ENCODE measurements around the gene INHBC. TPM values are rescaled to one million over a fixed set of nuclear protein-coding genes. Genes with fewer than 3 reads are reported as not detected.

Gene INHBC
- total RNA-seq, 1 experiment from 2014 or later = not detected

- Histone ChIP-seq H3K36me3 (ENCODE audit: control insufficient read depth, insufficient read depth, low read length) (no peaks in the 10 kb centered on the region), H3K4me1 (ENCODE audit: control insufficient read depth, insufficient read depth, low read length) (no peaks in the 10 kb centered on the region), H3K27ac (ENCODE audit: low read length) (no peak overlapping the region), H3K9me3 (ENCODE audit: control insufficient read depth, insufficient read depth, low read depth, low read length) (no peaks in the 10 kb centered on the region), H3K27me3 (ENCODE audit: control insufficient read depth, insufficient read depth, low read length) (no peaks in the 10 kb centered on the region), H3K4me3 (ENCODE audit: low read depth in 2 of 2, low read length in 2 of 2) (no peak overlapping the region)
- TF ChIP-seq SIN3A (IDR thresholded peaks at IDR 0.05; ENCODE audit: borderline replicate concordance, insufficient read depth, low read depth, low read length) (no peak), REST (IDR thresholded peaks at IDR 0.05; ENCODE audit: insufficient read depth in 1 of 2, low read depth in 2 of 2, low read length in 1 of 2) (no peak), TCF7L2 (IDR thresholded peaks at IDR 0.05; ENCODE audit: low read depth, low read length) (no peak), CTCF (IDR thresholded peaks at IDR 0.05) (no peak), POLR2AphosphoS5 (IDR thresholded peaks at IDR 0.05; ENCODE audit: low read depth, low read length) (no peak)
- no TSS peak for BruUV-seq (replicated peaks)
- intact Hi-C loops (cut with micrococcal nuclease; ENCODE audit: unreplicated experiment) = no loop called here
- ChIA-PET CTCF (no interaction called here), POLR2A (no interaction called here)
- in situ Hi-C loops (cut with HindIII; ENCODE audit: low pct_unique_long_range_greater_than_20kb, low sequenced_read_pairs) = no loop called here
- DNase-seq (ENCODE audit: low read depth, low spot score) (no peak), ATAC-seq (no peak)
Measured at GRCh38 chr12:57449375-57449774, 14.8 kb downstream of the INHBC start.

GRCh38 chr12:57450057-57450456 is 15.5 kb downstream of the INHBC start:
- ATAC-seq = no peak
- DNase-seq (ENCODE audit: low read depth, low spot score) = no peak
- in situ Hi-C loops (cut with HindIII; ENCODE audit: low pct_unique_long_range_greater_than_20kb, low sequenced_read_pairs) = no loop called here
- Histone ChIP-seq H3K27ac (ENCODE audit: low read length) (no peak overlapping the region), H3K36me3 (ENCODE audit: control insufficient read depth, insufficient read depth, low read length) (no peaks in the 10 kb centered on the region), H3K4me3 (ENCODE audit: low read depth in 2 of 2, low read length in 2 of 2) (no peak overlapping the region), H3K9me3 (ENCODE audit: control insufficient read depth, insufficient read depth, low read depth, low read length) (no peaks in the 10 kb centered on the region), H3K4me1 (ENCODE audit: control insufficient read depth, insufficient read depth, low read length) (no peaks in the 10 kb centered on the region), H3K27me3 (ENCODE audit: control insufficient read depth, insufficient read depth, low read length) (no peaks in the 10 kb centered on the region)
- intact Hi-C loops (cut with micrococcal nuclease; ENCODE audit: unreplicated experiment) = loop anchor here (5.0 kb wide), 1 partner anchor 188 kb away; no protein-coding TSS in a partner anchor
- POLR2A ChIA-PET = no interaction called here
- CTCF ChIA-PET = interaction anchor here (1.2 kb wide), 1 partner anchor 9 kb away, joined by 3 read pairs; no protein-coding TSS in a partner anchor
- BruUV-seq (replicated peaks) = no TSS peak
- TF ChIP-seq CTCF (IDR thresholded peaks at IDR 0.05) (no peak), SIN3A (IDR thresholded peaks at IDR 0.05; ENCODE audit: borderline replicate concordance, insufficient read depth, low read depth, low read length) (no peak), REST (IDR thresholded peaks at IDR 0.05; ENCODE audit: insufficient read depth in 1 of 2, low read depth in 2 of 2, low read length in 1 of 2) (no peak), TCF7L2 (IDR thresholded peaks at IDR 0.05; ENCODE audit: low read depth, low read length) (no peak), POLR2AphosphoS5 (IDR thresholded peaks at IDR 0.05; ENCODE audit: low read depth, low read length) (no peak)
